ENCODE results near the gene PPIG. TPM values are rescaled to one million over a fixed set of nuclear protein-coding genes. Genes with fewer than 3 reads are reported as not detected.
"Not testable (repeated sequence)": the region's sequence is repeated elsewhere in the genome, so short reads cannot be mapped to it uniquely, and the experiment has no call there.

Gene PPIG
- total RNA-seq, 4 donors from 2014 or later: 19.6 to 51.2 (median 28.8) TPM

DNA sequence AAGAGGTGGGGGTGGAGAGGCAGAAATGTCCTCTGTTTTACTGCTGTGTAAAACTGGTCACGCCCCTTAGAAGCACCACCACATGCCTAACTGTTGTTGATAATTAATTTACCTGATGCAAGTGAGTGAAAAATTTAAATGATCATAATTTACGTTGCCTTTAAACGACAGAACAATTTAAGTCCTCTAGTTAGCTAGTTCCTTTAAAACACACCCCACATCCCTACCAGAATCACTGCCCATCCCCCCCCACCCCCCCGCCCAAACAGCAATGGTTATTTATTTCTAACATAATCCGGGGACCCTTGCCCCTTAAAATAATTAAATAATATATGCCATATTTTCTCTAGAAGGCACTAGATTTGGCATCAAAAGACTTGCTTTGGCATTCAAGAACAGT lies 633 bp upstream of the PPIG start:
- peak overlapping the region in 3 of 4 donors; percentile 93 to 97 (median 96) for H3K27ac ChIP-seq
- DNase-seq: no peak
- no peak overlapping the region for H3K4me3 ChIP-seq
- H3K36me3 ChIP-seq: no peaks in the 10 kb centered on the region
- no peaks in the 10 kb centered on the region for H3K9me3 ChIP-seq
- TF ChIP-seq, protein P1, sequence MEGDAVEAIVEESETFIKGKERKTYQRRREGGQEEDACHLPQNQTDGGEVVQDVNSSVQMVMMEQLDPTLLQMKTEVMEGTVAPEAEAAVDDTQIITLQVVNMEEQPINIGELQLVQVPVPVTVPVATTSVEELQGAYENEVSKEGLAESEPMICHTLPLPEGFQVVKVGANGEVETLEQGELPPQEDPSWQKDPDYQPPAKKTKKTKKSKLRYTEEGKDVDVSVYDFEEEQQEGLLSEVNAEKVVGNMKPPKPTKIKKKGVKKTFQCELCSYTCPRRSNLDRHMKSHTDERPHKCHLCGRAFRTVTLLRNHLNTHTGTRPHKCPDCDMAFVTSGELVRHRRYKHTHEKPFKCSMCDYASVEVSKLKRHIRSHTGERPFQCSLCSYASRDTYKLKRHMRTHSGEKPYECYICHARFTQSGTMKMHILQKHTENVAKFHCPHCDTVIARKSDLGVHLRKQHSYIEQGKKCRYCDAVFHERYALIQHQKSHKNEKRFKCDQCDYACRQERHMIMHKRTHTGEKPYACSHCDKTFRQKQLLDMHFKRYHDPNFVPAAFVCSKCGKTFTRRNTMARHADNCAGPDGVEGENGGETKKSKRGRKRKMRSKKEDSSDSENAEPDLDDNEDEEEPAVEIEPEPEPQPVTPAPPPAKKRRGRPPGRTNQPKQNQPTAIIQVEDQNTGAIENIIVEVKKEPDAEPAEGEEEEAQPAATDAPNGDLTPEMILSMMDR (IDR thresholded peaks at IDR 0.05): no peak
- no peak for TF ChIP-seq POLR2A (IDR thresholded peaks at IDR 0.05)
- peaks cover 0 to 19% (median 7%) of the 10 kb centered on the region in 4 donors for H3K4me1 ChIP-seq
- H3K27me3 ChIP-seq: no peaks in the 10 kb centered on the region

GRCh38 chr2:169585673-169586072 lies 1.5 kb downstream of the PPIG start:
- no peak for TF ChIP-seq POLR2A (IDR thresholded peaks at IDR 0.05)
- TF ChIP-seq, protein P1 (IDR thresholded peaks at IDR 0.05): no peak
- Histone ChIP-seq H3K27ac (peak overlapping the region; percentile 93 to 97 (median 96)), H3K27me3 (no peaks in the 10 kb centered on the region), H3K4me3 (peak overlapping the region; percentile 78 to 81 (median 78)), H3K36me3 (no peaks in the 10 kb centered on the region), H3K4me1 (peaks cover 0 to 19% (median 7%) of the 10 kb centered on the region in 4 donors), H3K9me3 (no peaks in the 10 kb centered on the region)
- no peak for DNase-seq

DNA sequence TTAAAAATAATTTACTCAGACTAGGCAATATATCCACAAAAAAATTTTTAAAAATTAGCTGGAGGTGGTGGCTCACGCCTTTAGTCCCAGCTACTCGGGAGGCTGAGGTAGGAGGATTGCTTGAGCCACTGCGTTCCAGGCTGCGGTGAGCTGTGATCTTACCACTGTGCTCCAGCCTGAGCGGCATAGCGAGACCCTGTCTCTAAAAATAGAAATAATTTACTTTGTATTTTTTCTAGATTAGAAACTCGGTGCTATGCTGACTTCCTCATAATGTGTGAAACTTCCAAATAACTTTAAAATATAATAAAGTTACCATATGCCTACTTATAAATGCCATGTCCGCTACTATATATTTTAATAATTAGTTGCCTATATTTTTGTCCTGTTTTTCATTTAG lies 6.7 kb downstream of the PPIG start:
- no peaks in the 10 kb centered on the region for H3K36me3 ChIP-seq
- H3K27ac ChIP-seq: no peak overlapping the region
- no peaks in the 10 kb centered on the region for H3K9me3 ChIP-seq
- TF ChIP-seq, protein P1 (IDR thresholded peaks at IDR 0.05): no peak
- no peak for TF ChIP-seq POLR2A (IDR thresholded peaks at IDR 0.05)
- DNase-seq: no peak
- peaks cover 0 to 17% (median 7%) of the 10 kb centered on the region in 4 donors for H3K4me1 ChIP-seq
- no peaks in the 10 kb centered on the region for H3K27me3 ChIP-seq
- H3K4me3 ChIP-seq: no peak overlapping the region

- not testable (repeated sequence) for H3K4me1 ChIP-seq, H3K4me3 ChIP-seq, DNase-seq
Observed at GRCh38 chr2:169596546-169596945, 12.4 kb downstream of the PPIG start.

GRCh38 chr2:169598982-169599381 lies 14.8 kb downstream of the PPIG start:
- Histone ChIP-seq H3K4me1 (no peaks in the 10 kb centered on the region), H3K36me3 (no peaks in the 10 kb centered on the region), H3K4me3 (no peak overlapping the region), H3K27me3 (no peaks in the 10 kb centered on the region), H3K27ac (no peak overlapping the region), H3K9me3 (no peaks in the 10 kb centered on the region)
- no peak for DNase-seq
- TF ChIP-seq, protein P1 (IDR thresholded peaks at IDR 0.05): no peak
- TF ChIP-seq POLR2A (IDR thresholded peaks at IDR 0.05): no peak

More at GRCh38 chr2:169596546-169596945, 12.4 kb downstream of the PPIG start:
- H3K27me3 ChIP-seq, H3K36me3 ChIP-seq, H3K27ac ChIP-seq, H3K9me3 ChIP-seq: not testable (repeated sequence)

DNA sequence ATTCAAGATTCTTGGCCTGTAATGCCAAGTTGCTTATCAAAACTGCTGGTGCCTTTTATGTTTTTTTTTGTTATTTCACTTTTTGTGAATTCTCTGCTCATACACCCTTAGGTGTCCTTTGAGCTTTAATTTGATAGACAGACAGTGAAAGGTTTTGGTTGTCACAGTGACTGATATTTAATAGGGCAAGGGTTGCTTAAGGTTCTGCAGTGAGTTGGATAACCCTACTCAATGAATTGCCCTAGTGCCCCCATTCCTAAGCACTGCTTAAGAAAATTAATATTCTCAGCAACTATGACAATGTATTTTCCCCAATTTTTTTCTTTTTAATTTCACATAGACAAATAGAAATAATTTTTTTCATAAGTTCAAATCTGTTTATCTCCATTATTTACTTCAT lies 15.4 kb downstream of the PPIG start:
- Histone ChIP-seq H3K4me3 (no peak overlapping the region), H3K27ac (no peak overlapping the region), H3K36me3 (peaks cover 0 to 3% (median 0%) of the 10 kb centered on the region in 3 donors), H3K9me3 (no peaks in the 10 kb centered on the region), H3K4me1 (no peaks in the 10 kb centered on the region), H3K27me3 (no peaks in the 10 kb centered on the region)
- TF ChIP-seq, protein P1 (IDR thresholded peaks at IDR 0.05): no peak
- no peak for TF ChIP-seq POLR2A (IDR thresholded peaks at IDR 0.05)
- DNase-seq: no peak

Data from Peyer's patch (tissue), 4 donors.